Measurements from ENCODE around the gene NPHP3. TPM values are rescaled to one million over a fixed set of nuclear protein-coding genes. Genes with fewer than 3 reads are reported as not detected.

NPHP3 gene
- total RNA-seq, 1 donor from 2014 or later, result 29.5 TPM

GRCh38 chr3:132709761-132710160 is 12.4 kb downstream of the NPHP3 start:
- Mint-ChIP-seq H3K9me3 (no peaks in the 10 kb centered on the region), H3K36me3 (peaks cover 39% of the 10 kb centered on the region), H3K4me3 (no peak overlapping the region), H3K27ac (no peak overlapping the region), H3K27me3 (ENCODE audit: low read depth) (no peaks in the 10 kb centered on the region), H3K4me1 (no peaks in the 10 kb centered on the region)
- TF ChIP-seq, protein P1, sequence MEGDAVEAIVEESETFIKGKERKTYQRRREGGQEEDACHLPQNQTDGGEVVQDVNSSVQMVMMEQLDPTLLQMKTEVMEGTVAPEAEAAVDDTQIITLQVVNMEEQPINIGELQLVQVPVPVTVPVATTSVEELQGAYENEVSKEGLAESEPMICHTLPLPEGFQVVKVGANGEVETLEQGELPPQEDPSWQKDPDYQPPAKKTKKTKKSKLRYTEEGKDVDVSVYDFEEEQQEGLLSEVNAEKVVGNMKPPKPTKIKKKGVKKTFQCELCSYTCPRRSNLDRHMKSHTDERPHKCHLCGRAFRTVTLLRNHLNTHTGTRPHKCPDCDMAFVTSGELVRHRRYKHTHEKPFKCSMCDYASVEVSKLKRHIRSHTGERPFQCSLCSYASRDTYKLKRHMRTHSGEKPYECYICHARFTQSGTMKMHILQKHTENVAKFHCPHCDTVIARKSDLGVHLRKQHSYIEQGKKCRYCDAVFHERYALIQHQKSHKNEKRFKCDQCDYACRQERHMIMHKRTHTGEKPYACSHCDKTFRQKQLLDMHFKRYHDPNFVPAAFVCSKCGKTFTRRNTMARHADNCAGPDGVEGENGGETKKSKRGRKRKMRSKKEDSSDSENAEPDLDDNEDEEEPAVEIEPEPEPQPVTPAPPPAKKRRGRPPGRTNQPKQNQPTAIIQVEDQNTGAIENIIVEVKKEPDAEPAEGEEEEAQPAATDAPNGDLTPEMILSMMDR (IDR thresholded peaks at IDR 0.05; ENCODE audit: unreplicated experiment), result no peak
- DNase-seq (ENCODE audit: low spot score in 2 of 2, unreplicated experiment in 2 of 2), result no peak

DNA sequence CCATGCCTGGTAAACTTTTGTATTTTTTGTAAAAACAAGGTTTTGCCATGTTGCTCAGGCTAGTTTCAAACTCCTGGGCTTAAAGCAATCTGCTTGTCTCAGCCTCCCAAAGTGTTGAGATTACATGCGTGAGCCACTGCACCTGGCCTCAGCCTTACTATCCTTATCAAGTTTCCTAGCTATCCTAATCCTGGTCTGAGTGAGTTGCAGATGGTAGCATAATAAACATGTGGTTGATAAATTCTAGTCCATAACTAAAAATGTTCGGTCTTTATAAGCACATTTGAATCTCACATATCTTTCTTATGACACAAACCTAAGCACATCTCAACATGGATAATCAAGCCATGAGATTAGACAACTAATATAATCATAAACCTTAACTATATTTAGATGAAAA is 18.5 kb downstream of the NPHP3 start:
- Mint-ChIP-seq H3K4me3 (no peak overlapping the region), H3K27me3 (ENCODE audit: low read depth) (no peaks in the 10 kb centered on the region), H3K4me1 (no peaks in the 10 kb centered on the region), H3K36me3 (peaks cover 46% of the 10 kb centered on the region), H3K9me3 (no peaks in the 10 kb centered on the region), H3K27ac (no peak overlapping the region)
- TF ChIP-seq, protein P1 (IDR thresholded peaks at IDR 0.05; ENCODE audit: unreplicated experiment), result no peak
- DNase-seq (ENCODE audit: low spot score in 2 of 2, unreplicated experiment in 2 of 2), result no peak

- Mint-ChIP-seq H3K4me3 (no peak overlapping the region), H3K4me1 (no peaks in the 10 kb centered on the region), H3K9me3 (no peaks in the 10 kb centered on the region), H3K36me3 (peaks cover 32% of the 10 kb centered on the region), H3K27me3 (ENCODE audit: low read depth) (no peaks in the 10 kb centered on the region), H3K27ac (no peak overlapping the region)
- DNase-seq (ENCODE audit: low spot score in 2 of 2, unreplicated experiment in 2 of 2), result no peak
- TF ChIP-seq, protein P1 (IDR thresholded peaks at IDR 0.05; ENCODE audit: unreplicated experiment), result no peak
Measured at GRCh38 chr3:132695422-132695821, 26.8 kb downstream of the NPHP3 start.

- H3K27ac Mint-ChIP-seq, result no peak overlapping the region
- H3K9me3 Mint-ChIP-seq, result no peaks in the 10 kb centered on the region
- DNase-seq (ENCODE audit: low spot score in 2 of 2, unreplicated experiment in 2 of 2), result no peak
- no peak overlapping the region for H3K4me3 Mint-ChIP-seq
- no peaks in the 10 kb centered on the region for H3K27me3 Mint-ChIP-seq (ENCODE audit: low read depth)
- peaks cover 34% of the 10 kb centered on the region for H3K36me3 Mint-ChIP-seq
- TF ChIP-seq, protein P1 (IDR thresholded peaks at IDR 0.05; ENCODE audit: unreplicated experiment), result no peak
- no peaks in the 10 kb centered on the region for H3K4me1 Mint-ChIP-seq
Measured at GRCh38 chr3:132694991-132695390, 27.2 kb downstream of the NPHP3 start.

- no peaks in the 10 kb centered on the region for H3K9me3 Mint-ChIP-seq
- no peak for DNase-seq (ENCODE audit: low spot score in 2 of 2, unreplicated experiment in 2 of 2)
- TF ChIP-seq, protein P1 (IDR thresholded peaks at IDR 0.05; ENCODE audit: unreplicated experiment), result no peak
Measured at GRCh38 chr3:132690040-132690439, 32.2 kb downstream of the NPHP3 start.

DNA sequence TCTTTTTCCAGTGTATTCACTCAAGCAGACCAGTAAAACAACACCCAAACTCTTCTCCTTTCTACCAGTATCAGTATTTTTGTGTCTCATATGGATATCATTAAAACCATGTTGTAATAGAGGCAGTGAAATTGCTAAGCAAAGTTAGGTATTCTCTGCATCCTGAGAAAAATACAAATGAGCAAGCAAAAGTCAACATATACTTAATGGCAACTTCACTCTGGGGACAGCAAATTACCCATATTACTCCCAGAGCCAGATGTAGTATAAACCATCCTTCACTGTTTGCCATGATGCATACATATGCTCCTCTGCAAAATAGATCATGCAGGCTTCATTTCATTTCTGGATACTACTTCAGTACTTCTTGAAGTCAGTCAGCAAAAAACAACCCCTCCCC is 40.0 kb downstream of the NPHP3 start:
- no peak for DNase-seq (ENCODE audit: low spot score in 2 of 2, unreplicated experiment in 2 of 2)
- H3K9me3 Mint-ChIP-seq, result no peaks in the 10 kb centered on the region
- H3K27ac Mint-ChIP-seq, result no peak overlapping the region
- no peaks in the 10 kb centered on the region for H3K4me1 Mint-ChIP-seq
- H3K27me3 Mint-ChIP-seq (ENCODE audit: low read depth), result no peaks in the 10 kb centered on the region
- TF ChIP-seq, protein P1 (IDR thresholded peaks at IDR 0.05; ENCODE audit: unreplicated experiment), result no peak
- peaks cover 30% of the 10 kb centered on the region for H3K36me3 Mint-ChIP-seq
- no peak overlapping the region for H3K4me3 Mint-ChIP-seq

More at GRCh38 chr3:132690040-132690439, 32.2 kb downstream of the NPHP3 start:
- Mint-ChIP-seq H3K27me3 (ENCODE audit: low read depth) (no peaks in the 10 kb centered on the region), H3K36me3 (peaks cover 33% of the 10 kb centered on the region), H3K4me1 (no peaks in the 10 kb centered on the region), H3K27ac (no peak overlapping the region), H3K4me3 (no peak overlapping the region)

All from mesothelial cell of epicardium (in vitro differentiated cells).